GM12875 (cell line): ENCODE data around the gene TMEM161B.

Experiments used
- H3K4me3 ChIP-seq: one replicate; pipeline ENCODE4 v1.5.1; 2011; ENCODE audit warnings: low read depth, low read length, control low read depth
- TF ChIP-seq, protein P1 (sequence below): IDR thresholded peaks from 2 replicates; pipeline ENCODE4 v1.5.1; 2011; ENCODE audit warnings: low read depth, mild to moderate bottlenecking, control low read depth, inconsistent platforms, low read length, moderate library complexity, borderline replicate concordance; ENCODE audit not compliant: insufficient read depth

The TMEM161B gene

DNA sequence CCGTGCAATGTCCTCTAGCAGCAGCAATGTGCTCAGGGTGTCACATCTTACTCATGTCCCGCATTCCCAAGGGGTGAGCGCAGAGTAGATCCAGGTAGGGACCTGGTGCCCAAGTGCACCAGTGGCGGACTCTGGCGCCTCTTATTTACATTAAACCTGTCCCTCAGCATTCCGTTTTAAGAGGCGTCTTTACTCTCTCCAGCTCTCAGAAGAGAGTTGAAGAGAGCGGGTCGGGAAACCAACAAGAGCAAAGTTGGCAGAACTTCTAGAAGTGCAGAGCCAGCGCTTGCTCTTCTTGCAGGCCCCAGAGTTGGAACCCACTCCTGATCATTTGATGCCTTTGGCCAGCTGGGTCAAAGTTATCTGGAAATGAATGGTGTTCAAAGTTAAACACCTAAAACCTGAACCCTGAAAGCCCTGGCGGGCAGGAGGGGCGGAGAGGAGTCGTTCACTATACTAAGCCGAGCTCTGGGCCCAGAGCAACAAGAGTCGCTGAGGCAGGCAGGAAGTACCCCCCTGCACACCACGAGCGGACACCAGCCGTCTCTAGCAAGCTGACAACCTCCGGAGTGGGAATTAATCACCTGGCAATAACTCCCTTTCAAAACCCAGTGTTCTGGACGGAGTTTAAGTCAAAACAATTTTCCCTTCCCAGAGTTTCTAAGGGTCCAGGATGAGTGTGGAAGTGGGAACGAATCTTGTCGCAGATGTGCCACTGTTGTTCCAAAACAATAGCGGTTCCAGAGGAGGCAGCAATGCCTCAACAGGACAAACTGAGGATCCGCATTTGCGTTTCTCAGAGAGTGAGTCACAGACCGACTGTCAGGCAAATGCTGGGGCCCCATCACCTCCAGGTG lies 122.8 kb downstream of the TMEM161B start:
- TF ChIP-seq, protein P1, sequence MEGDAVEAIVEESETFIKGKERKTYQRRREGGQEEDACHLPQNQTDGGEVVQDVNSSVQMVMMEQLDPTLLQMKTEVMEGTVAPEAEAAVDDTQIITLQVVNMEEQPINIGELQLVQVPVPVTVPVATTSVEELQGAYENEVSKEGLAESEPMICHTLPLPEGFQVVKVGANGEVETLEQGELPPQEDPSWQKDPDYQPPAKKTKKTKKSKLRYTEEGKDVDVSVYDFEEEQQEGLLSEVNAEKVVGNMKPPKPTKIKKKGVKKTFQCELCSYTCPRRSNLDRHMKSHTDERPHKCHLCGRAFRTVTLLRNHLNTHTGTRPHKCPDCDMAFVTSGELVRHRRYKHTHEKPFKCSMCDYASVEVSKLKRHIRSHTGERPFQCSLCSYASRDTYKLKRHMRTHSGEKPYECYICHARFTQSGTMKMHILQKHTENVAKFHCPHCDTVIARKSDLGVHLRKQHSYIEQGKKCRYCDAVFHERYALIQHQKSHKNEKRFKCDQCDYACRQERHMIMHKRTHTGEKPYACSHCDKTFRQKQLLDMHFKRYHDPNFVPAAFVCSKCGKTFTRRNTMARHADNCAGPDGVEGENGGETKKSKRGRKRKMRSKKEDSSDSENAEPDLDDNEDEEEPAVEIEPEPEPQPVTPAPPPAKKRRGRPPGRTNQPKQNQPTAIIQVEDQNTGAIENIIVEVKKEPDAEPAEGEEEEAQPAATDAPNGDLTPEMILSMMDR = no peak
- H3K4me3 ChIP-seq = no peak overlapping the region

DNA sequence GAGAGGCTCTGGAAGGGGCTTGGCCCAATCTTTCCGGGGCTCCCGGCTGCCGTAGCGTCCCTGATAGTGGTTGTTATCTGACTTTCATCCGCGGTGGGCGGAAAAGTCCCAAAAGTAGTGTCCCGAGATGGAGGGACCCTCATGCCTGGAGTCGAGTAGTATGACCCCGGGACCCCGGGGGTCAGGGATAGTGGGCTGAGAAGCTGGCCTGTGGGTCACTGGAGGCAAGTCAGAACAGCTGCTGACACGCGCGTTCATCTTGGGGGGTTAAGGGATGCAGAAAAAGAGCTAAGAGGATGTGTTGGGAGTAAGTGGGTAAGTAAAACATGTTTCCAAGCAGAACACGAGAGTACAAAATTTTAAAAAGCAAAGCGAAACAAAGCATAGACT lies 123.4 kb downstream of the TMEM161B start:
- H3K4me3 ChIP-seq = no peak overlapping the region
- TF ChIP-seq, protein P1 = no peak
